Measurements from ENCODE around the gene SLC4A7. TPM values are rescaled to one million over a fixed set of nuclear protein-coding genes. Genes with fewer than 3 reads are reported as not detected.
A peak's percentile ranks its signal among the peaks of the same experiment; 100 is the strongest.

SLC4A7 gene
- total RNA-seq, 1 donor from 2014 or later = 15.0 TPM

DNA sequence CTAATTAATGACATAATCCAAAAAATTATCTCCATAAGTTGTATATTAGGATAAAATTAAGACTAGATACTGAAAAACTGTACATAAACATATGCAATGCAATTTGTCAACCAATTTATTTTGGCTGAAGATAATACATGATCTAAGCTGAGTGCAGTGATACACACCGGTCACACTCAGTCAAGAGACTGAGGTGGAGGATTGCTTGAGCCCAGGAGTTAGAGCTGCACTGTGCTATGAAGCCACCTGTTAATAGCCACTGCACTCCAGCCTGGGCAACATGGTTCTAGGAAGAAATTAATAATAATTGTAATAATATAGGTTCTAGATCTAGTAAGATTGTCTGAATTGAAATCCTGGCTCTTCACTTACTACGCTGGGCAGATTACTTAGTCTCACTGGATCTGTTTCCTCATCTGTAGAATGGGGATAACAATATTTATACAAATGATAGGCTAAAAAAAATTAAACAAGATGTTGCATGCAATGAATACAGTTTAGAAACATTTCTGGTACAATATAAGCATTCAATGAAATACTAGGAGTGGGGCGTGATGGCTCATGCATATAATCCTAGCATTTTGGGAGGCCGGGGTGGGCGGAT is 15.8 kb downstream of the SLC4A7 start:
- no peak for ATAC-seq
- intact Hi-C loops (cut with DNase I) = no loop called here
- no peaks in the 10 kb centered on the region for H3K27me3 ChIP-seq

GRCh38 chr3:27467545-27467944 is 16.6 kb downstream of the SLC4A7 start:
- peak; percentile 85 for ATAC-seq
- Histone ChIP-seq H3K4me1 (peaks cover 6% of the 10 kb centered on the region), H3K27ac (no peak overlapping the region), H3K9me3 (no peaks in the 10 kb centered on the region), H3K4me3 (no peak overlapping the region), H3K36me3 (no peaks in the 10 kb centered on the region), H3K27me3 (no peaks in the 10 kb centered on the region)
- peak; percentile 65 for TF ChIP-seq CTCF (IDR thresholded peaks at IDR 0.05)
- DNase-seq = no peak
- intact Hi-C loops (cut with DNase I) = no loop called here

More for the DNA sequence above, 15.8 kb downstream of the SLC4A7 start:
- H3K9me3 ChIP-seq = no peaks in the 10 kb centered on the region
- H3K36me3 ChIP-seq = no peaks in the 10 kb centered on the region
- no peak overlapping the region for H3K4me3 ChIP-seq
- no peak for TF ChIP-seq CTCF (IDR thresholded peaks at IDR 0.05)
- no peak for DNase-seq
- no peak overlapping the region for H3K27ac ChIP-seq
- H3K4me1 ChIP-seq = peaks cover 6% of the 10 kb centered on the region

GRCh38 chr3:27464646-27465045 is 19.5 kb downstream of the SLC4A7 start:
- intact Hi-C loops (cut with DNase I) = no loop called here
- H3K27ac ChIP-seq = no peak overlapping the region
- H3K36me3 ChIP-seq = no peaks in the 10 kb centered on the region
- peaks cover 6% of the 10 kb centered on the region for H3K4me1 ChIP-seq
- DNase-seq (no peak), ATAC-seq (no peak)
- TF ChIP-seq CTCF (IDR thresholded peaks at IDR 0.05) = no peak
- no peaks in the 10 kb centered on the region for H3K27me3 ChIP-seq
- H3K4me3 ChIP-seq = no peak overlapping the region
- H3K9me3 ChIP-seq = no peaks in the 10 kb centered on the region

DNA sequence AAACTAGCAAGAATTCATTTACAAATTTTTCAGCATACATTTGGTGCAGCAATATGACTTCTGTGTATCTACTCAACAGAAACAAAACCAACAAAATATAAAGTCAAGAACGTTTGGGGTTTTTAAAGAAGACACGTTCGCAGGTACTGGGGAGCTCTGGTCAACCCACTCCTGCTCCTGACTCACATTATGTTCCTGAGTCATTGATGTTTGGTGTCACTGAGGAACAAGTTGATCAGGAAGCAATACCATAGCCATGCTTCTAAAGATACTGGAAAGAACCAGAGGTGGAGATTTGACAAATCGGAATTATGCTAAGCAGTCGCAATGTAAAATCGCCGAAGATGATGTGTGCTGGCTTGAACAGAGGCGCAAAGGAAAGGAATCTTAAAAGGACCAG is 22.0 kb downstream of the SLC4A7 start:
- DNase-seq (no peak), ATAC-seq (no peak)
- Histone ChIP-seq H3K4me1 (peaks cover 4% of the 10 kb centered on the region), H3K4me3 (no peak overlapping the region), H3K27ac (no peak overlapping the region), H3K9me3 (no peaks in the 10 kb centered on the region), H3K36me3 (no peaks in the 10 kb centered on the region), H3K27me3 (no peaks in the 10 kb centered on the region)
- TF ChIP-seq CTCF (IDR thresholded peaks at IDR 0.05) = no peak
- intact Hi-C loops (cut with DNase I) = no loop called here

GRCh38 chr3:27458929-27459328 is 25.3 kb downstream of the SLC4A7 start:
- Histone ChIP-seq H3K4me3 (no peak overlapping the region), H3K9me3 (no peaks in the 10 kb centered on the region), H3K27ac (no peak overlapping the region), H3K4me1 (no peaks in the 10 kb centered on the region), H3K36me3 (no peaks in the 10 kb centered on the region), H3K27me3 (no peaks in the 10 kb centered on the region)
- DNase-seq = no peak
- peak; percentile 50 for ATAC-seq
- TF ChIP-seq CTCF (IDR thresholded peaks at IDR 0.05) = no peak
- intact Hi-C loops (cut with DNase I) = no loop called here

- no peak for DNase-seq
- Histone ChIP-seq H3K4me3 (no peak overlapping the region), H3K27ac (no peak overlapping the region), H3K9me3 (no peaks in the 10 kb centered on the region), H3K27me3 (no peaks in the 10 kb centered on the region), H3K36me3 (no peaks in the 10 kb centered on the region), H3K4me1 (no peaks in the 10 kb centered on the region)
- TF ChIP-seq CTCF (IDR thresholded peaks at IDR 0.05) = no peak
- intact Hi-C loops (cut with DNase I) = no loop called here
- no peak for ATAC-seq
Measured at GRCh38 chr3:27456554-27456953, 27.6 kb downstream of the SLC4A7 start.

All from upper lobe of right lung (tissue), 1 donor.